Glutamatergic neuron (in vitro differentiated cells): ENCODE results near the gene FOXP2. TPM values are rescaled to one million over a fixed set of nuclear protein-coding genes. Genes with fewer than 3 reads are reported as not detected.

ENCODE experiments used
- DNase-seq: peaks from one replicate; pipeline ENCODE4 v3.0.0; 2022
- H3K27ac Mint-ChIP-seq: one replicate; pipeline ENCODE4 v1.8.0; 2020; ENCODE audit warnings: mild to moderate bottlenecking, mixed read lengths, inconsistent platforms; ENCODE audit not compliant: unreplicated experiment
- H3K27me3 Mint-ChIP-seq: one replicate; pipeline ENCODE4 v1.8.0; 2020; ENCODE audit warnings: mild to moderate bottlenecking, moderate library complexity, mixed read lengths, inconsistent platforms; ENCODE audit not compliant: unreplicated experiment
- H3K36me3 Mint-ChIP-seq: one replicate; pipeline ENCODE4 v1.8.0; 2020; ENCODE audit warnings: mild to moderate bottlenecking, mixed read lengths, inconsistent platforms; ENCODE audit not compliant: unreplicated experiment
- H3K4me1 Mint-ChIP-seq: one replicate; pipeline ENCODE4 v1.8.0; 2020; ENCODE audit warnings: mild to moderate bottlenecking, low read depth, mixed read lengths, inconsistent platforms; ENCODE audit not compliant: unreplicated experiment
- H3K4me3 Mint-ChIP-seq: one replicate; pipeline ENCODE4 v1.8.0; 2020; ENCODE audit warnings: mild to moderate bottlenecking, mixed read lengths, inconsistent platforms; ENCODE audit not compliant: unreplicated experiment
- H3K9me3 Mint-ChIP-seq: one replicate; pipeline ENCODE4 v1.8.0; 2020; ENCODE audit warnings: mild to moderate bottlenecking, moderate library complexity, mixed read lengths, inconsistent platforms; ENCODE audit not compliant: unreplicated experiment
- CTCF ChIP-seq: fragments of 200-600 bp; sonication (generic); IDR thresholded peaks from one replicate; pipeline ENCODE4 v1.5.0; 2021; ENCODE audit not compliant: partially characterized antibody, unreplicated experiment
- total RNA-seq: library from RNA; stranded (reverse); fragmentation: NEBNext Ultra II Directional; extraction: Animal tissue kit (Norgen Biotek cat#: 25700); gene quantifications from one replicate; pipeline ENCODE4 v1.2.1, GENCODE V29; 2021; ENCODE audit not compliant: unreplicated experiment

FOXP2 gene
- total RNA-seq, 1 donor from 2014 or later: 72.1 TPM

- Mint-ChIP-seq H3K4me3 (peak overlapping the region; percentile 35), H3K4me1 (peaks cover 40% of the 10 kb centered on the region), H3K36me3 (no peaks in the 10 kb centered on the region), H3K9me3 (no peaks in the 10 kb centered on the region), H3K27me3 (no peaks in the 10 kb centered on the region), H3K27ac (peak overlapping the region; percentile 1)
- TF ChIP-seq CTCF: peak; percentile 57
- no peak for DNase-seq
Observed at GRCh38 chr7:114422507-114423501, 8.2 kb downstream of the FOXP2 start.

DNA sequence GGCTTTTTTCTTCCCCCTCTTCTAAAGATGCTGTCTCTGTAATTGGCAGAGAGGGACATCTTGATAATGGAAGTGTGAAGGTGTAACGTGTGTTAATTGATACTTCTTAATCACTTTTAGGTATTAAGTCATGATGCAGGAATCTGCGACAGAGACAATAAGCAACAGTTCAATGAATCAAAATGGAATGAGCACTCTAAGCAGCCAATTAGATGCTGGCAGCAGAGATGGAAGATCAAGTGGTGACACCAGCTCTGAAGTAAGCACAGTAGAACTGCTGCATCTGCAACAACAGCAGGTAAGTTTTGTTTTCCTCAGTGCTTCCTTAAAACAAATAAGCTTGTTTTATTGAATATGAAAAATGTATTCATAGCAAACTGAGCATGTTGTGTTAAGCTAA is 11.8 kb downstream of the FOXP2 start:
- Mint-ChIP-seq H3K9me3 (no peaks in the 10 kb centered on the region), H3K4me1 (peaks cover 37% of the 10 kb centered on the region), H3K27ac (no peak overlapping the region), H3K27me3 (no peaks in the 10 kb centered on the region), H3K36me3 (no peaks in the 10 kb centered on the region), H3K4me3 (peak overlapping the region; percentile 16)
- DNase-seq: no peak
- TF ChIP-seq CTCF: no peak

GRCh38 chr7:114426824-114427223 is 12.2 kb downstream of the FOXP2 start:
- H3K27me3 Mint-ChIP-seq: no peaks in the 10 kb centered on the region
- no peaks in the 10 kb centered on the region for H3K36me3 Mint-ChIP-seq
- peaks cover 39% of the 10 kb centered on the region for H3K4me1 Mint-ChIP-seq
- H3K9me3 Mint-ChIP-seq: no peaks in the 10 kb centered on the region
- no peak overlapping the region for H3K4me3 Mint-ChIP-seq
- no peak for TF ChIP-seq CTCF
- no peak for DNase-seq
- no peak overlapping the region for H3K27ac Mint-ChIP-seq

- H3K27me3 Mint-ChIP-seq: peaks cover 2% of the 10 kb centered on the region
- H3K4me3 Mint-ChIP-seq: no peak overlapping the region
- peaks cover 39% of the 10 kb centered on the region for H3K4me1 Mint-ChIP-seq
- no peak for DNase-seq
- no peak overlapping the region for H3K27ac Mint-ChIP-seq
- peaks cover 1% of the 10 kb centered on the region for H3K9me3 Mint-ChIP-seq
- no peaks in the 10 kb centered on the region for H3K36me3 Mint-ChIP-seq
- TF ChIP-seq CTCF: no peak
Observed at GRCh38 chr7:114428211-114428610, 13.6 kb downstream of the FOXP2 start.

- Mint-ChIP-seq H3K36me3 (no peaks in the 10 kb centered on the region), H3K4me3 (no peak overlapping the region), H3K9me3 (peaks cover 1% of the 10 kb centered on the region), H3K4me1 (peaks cover 34% of the 10 kb centered on the region), H3K27ac (peak overlapping the region; percentile 35), H3K27me3 (peaks cover 2% of the 10 kb centered on the region)
- TF ChIP-seq CTCF: no peak
- DNase-seq: no peak
Observed at GRCh38 chr7:114431189-114431588, 16.6 kb downstream of the FOXP2 start.
